OCI-LY3 (cell line): Measurements from ENCODE around the gene PANX2.
A peak's percentile ranks its signal among the peaks of the same experiment; 100 is the strongest.

Experiments
- H2AFZ ChIP-seq: fragments of 200-600, 300-600 bp; shearing (Covaris generic); 2 replicates; pipeline ENCODE4 v1.6.0; 2014; ENCODE audit warnings: antibody characterized with exemption, low read depth, low read length
- H3K27ac ChIP-seq: fragments of 200-600, 300-600 bp; sonication (generic); 2 replicates; pipeline ENCODE4 v1.5.1; 2014; ENCODE audit warnings: mild to moderate bottlenecking, low read length, moderate library complexity, mixed read lengths
- H3K27me3 ChIP-seq: fragments of 200-600, 300-600 bp; sonication (generic); 2 replicates; pipeline ENCODE4 v1.6.1; 2014; ENCODE audit warnings: low read depth, low read length, mixed read lengths
- H3K36me3 ChIP-seq: fragments of 200-600, 300-600 bp; sonication (generic); replicated peaks from 2 replicates; pipeline ENCODE3; 2014; ENCODE audit warnings: low read depth, low read length, mixed read lengths
- H3K4me1 ChIP-seq: fragments of 300-600, 200-600 bp; sonication (generic); 2 replicates; pipeline ENCODE4 v1.6.1; 2014; ENCODE audit warnings: low read length, mixed read lengths
- H3K4me2 ChIP-seq: fragments of 200-600, 300-600 bp; sonication (generic); 2 replicates; pipeline ENCODE4 v1.6.1; 2014; ENCODE audit warnings: low read length, mixed read lengths
- H3K4me3 ChIP-seq: fragments of 300-600, 200-600 bp; sonication (generic); 2 replicates; pipeline ENCODE4 v1.5.1; 2014; ENCODE audit warnings: antibody characterized with exemption, mild to moderate bottlenecking, low read length, moderate library complexity
- H3K79me2 ChIP-seq: fragments of 300-600, 200-600 bp; shearing (Covaris generic); 2 replicates; pipeline ENCODE4 v1.6.1; 2014; ENCODE audit warnings: mild to moderate bottlenecking, low read length, mixed read lengths
- H3K9ac ChIP-seq: fragments of 300-600, 200-600 bp; shearing (Covaris generic); 2 replicates; pipeline ENCODE4 v1.6.0; 2014; ENCODE audit warnings: mild to moderate bottlenecking, low read length, moderate library complexity
- H3K9me3 ChIP-seq: fragments of 200-600, 300-600 bp; shearing (Covaris generic); 2 replicates; pipeline ENCODE4 v1.6.1; 2014; ENCODE audit warnings: low read length, mixed read lengths; ENCODE audit not compliant: insufficient read depth
- H4K20me1 ChIP-seq: fragments of 200-600, 300-600 bp; sonication (generic); 2 replicates; pipeline ENCODE4 v1.6.1; 2016; ENCODE audit warnings: low read length, mixed read lengths; ENCODE audit not compliant: insufficient read depth
- EZH2phosphoT487 ChIP-seq: fragments of 200-600 bp; shearing (Covaris generic); IDR thresholded peaks from 2 replicates; pipeline ENCODE4 v1.6.1; 2018; ENCODE audit warnings: antibody characterized with exemption, mixed run types, low read depth
- TF ChIP-seq, protein P1 (sequence below): fragments of 200-600, 300-600 bp; sonication (generic); IDR thresholded peaks from 2 replicates; pipeline ENCODE4 v1.5.1; 2014; ENCODE audit warnings: antibody characterized with exemption, low read length, low read depth

The PANX2 gene

DNA sequence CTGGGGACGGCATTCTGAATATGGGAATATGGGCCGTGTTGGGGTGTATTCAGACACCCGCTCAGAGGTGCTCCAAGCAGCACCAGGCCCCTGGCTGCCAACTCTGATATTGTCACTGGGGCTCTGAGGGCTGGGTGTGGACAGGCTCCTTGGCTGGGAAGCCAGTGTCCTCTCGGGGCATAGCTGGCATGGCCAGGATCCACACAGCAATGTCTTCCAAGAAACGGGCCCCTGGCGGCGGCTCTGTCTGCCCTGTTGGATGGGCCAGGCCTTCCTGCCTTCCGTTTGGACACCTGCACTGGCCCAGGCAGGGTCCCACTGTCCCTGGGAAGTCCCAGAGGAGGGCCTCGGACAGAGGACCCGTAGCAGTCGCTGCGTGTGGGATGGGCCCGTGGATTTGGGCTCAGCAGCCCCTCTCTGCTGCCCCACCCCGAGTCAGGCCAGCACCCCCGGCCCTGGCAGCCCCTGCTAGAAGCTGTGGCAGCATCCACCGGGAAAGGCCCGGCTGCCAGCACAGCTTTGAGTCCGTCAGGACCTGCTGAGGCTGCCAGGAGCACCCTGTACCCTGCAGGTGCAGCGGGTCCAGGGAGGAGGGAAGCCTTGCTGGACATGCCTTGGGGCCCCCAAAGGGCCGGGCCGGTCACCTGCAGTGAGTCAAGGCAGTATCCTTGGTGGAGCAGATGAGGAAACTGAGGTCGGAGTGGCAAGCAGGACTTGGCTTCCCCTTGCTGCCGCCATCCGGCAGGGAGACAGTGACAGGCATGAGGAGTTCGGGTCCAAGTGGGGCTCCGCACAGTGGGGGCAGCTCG is 4.1 kb downstream of the PANX2 start:
- no peak overlapping the region for H3K4me2 ChIP-seq
- TF ChIP-seq, protein P1, sequence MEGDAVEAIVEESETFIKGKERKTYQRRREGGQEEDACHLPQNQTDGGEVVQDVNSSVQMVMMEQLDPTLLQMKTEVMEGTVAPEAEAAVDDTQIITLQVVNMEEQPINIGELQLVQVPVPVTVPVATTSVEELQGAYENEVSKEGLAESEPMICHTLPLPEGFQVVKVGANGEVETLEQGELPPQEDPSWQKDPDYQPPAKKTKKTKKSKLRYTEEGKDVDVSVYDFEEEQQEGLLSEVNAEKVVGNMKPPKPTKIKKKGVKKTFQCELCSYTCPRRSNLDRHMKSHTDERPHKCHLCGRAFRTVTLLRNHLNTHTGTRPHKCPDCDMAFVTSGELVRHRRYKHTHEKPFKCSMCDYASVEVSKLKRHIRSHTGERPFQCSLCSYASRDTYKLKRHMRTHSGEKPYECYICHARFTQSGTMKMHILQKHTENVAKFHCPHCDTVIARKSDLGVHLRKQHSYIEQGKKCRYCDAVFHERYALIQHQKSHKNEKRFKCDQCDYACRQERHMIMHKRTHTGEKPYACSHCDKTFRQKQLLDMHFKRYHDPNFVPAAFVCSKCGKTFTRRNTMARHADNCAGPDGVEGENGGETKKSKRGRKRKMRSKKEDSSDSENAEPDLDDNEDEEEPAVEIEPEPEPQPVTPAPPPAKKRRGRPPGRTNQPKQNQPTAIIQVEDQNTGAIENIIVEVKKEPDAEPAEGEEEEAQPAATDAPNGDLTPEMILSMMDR, result no peak
- no peak for TF ChIP-seq EZH2phosphoT487
- H3K27me3 ChIP-seq, result no peaks in the 10 kb centered on the region

GRCh38 chr22:50175191-50175461 is 4.6 kb downstream of the PANX2 start:
- peaks cover 28% of the 10 kb centered on the region for H3K4me1 ChIP-seq
- no peak overlapping the region for H3K4me3 ChIP-seq
- H4K20me1 ChIP-seq, result no peaks in the 10 kb centered on the region
- no peak overlapping the region for H3K27ac ChIP-seq
- no peak overlapping the region for H2AFZ ChIP-seq
- H3K27me3 ChIP-seq, result no peaks in the 10 kb centered on the region
- H3K9ac ChIP-seq, result no peak overlapping the region
- no peak overlapping the region for H3K4me2 ChIP-seq
- no peaks in the 10 kb centered on the region for H3K79me2 ChIP-seq
- no peak for TF ChIP-seq EZH2phosphoT487
- TF ChIP-seq, protein P1, result no peak
- no peaks in the 10 kb centered on the region for H3K9me3 ChIP-seq
- H3K36me3 ChIP-seq, result no peaks in the 10 kb centered on the region

More for the DNA sequence above, 4.1 kb downstream of the PANX2 start:
- no peaks in the 10 kb centered on the region for H3K9me3 ChIP-seq
- no peak overlapping the region for H3K9ac ChIP-seq
- H2AFZ ChIP-seq, result no peak overlapping the region
- H3K36me3 ChIP-seq, result no peaks in the 10 kb centered on the region
- no peaks in the 10 kb centered on the region for H3K79me2 ChIP-seq
- no peak overlapping the region for H3K4me3 ChIP-seq
- no peak overlapping the region for H3K27ac ChIP-seq
- peaks cover 28% of the 10 kb centered on the region for H3K4me1 ChIP-seq
- no peaks in the 10 kb centered on the region for H4K20me1 ChIP-seq

GRCh38 chr22:50175921-50176849 is 5.7 kb downstream of the PANX2 start:
- Histone ChIP-seq H3K4me1 (peaks cover 28% of the 10 kb centered on the region), H3K9me3 (no peaks in the 10 kb centered on the region), H3K36me3 (no peaks in the 10 kb centered on the region), H3K9ac (no peak overlapping the region), H3K4me2 (peak overlapping the region; percentile 41; the same call in 1 of the 2 replicates), H3K27me3 (no peaks in the 10 kb centered on the region), H3K79me2 (no peaks in the 10 kb centered on the region), H3K27ac (no peak overlapping the region), H4K20me1 (no peaks in the 10 kb centered on the region), H3K4me3 (no peak overlapping the region), H2AFZ (no peak overlapping the region)
- TF ChIP-seq, protein P1, result no peak
- no peak for TF ChIP-seq EZH2phosphoT487
